HFFc6 (cell line): ENCODE data around the gene D2HGDH. TPM values are rescaled to one million over a fixed set of nuclear protein-coding genes. Genes with fewer than 3 reads are reported as not detected.

Source experiments
- DNase-seq: peaks from one replicate; pipeline ENCODE4 v3.0.0-alpha.2; 2018
- H3K27ac Mint-ChIP-seq: 2 replicates; pipeline ENCODE4 v1.8.0; 2020; ENCODE audit warnings: mild to moderate bottlenecking, mixed read lengths
- H3K27me3 Mint-ChIP-seq: 2 replicates; pipeline ENCODE4 v1.8.0; 2021; ENCODE audit warnings: mild to moderate bottlenecking, moderate library complexity, mixed read lengths; ENCODE audit not compliant: insufficient read depth
- H3K36me3 Mint-ChIP-seq: 2 replicates; pipeline ENCODE4 v1.8.0; 2021; ENCODE audit warnings: low read depth, mixed read lengths
- H3K4me1 Mint-ChIP-seq: 2 replicates; pipeline ENCODE4 v1.8.0; 2020; ENCODE audit warnings: low read depth, mixed read lengths
- H3K4me3 Mint-ChIP-seq: 2 replicates; pipeline ENCODE4 v1.8.0; 2020; ENCODE audit warnings: mild to moderate bottlenecking, moderate library complexity, mixed read lengths
- H3K9me3 Mint-ChIP-seq: 2 replicates; pipeline ENCODE4 v1.8.0; 2020; ENCODE audit warnings: mild to moderate bottlenecking, mixed read lengths
- CTCF ChIP-seq: fragments of 200-600 bp; sonication (generic); IDR thresholded peaks from 2 replicates; pipeline ENCODE4 v1.5.0; 2021; ENCODE audit warnings: antibody characterized with exemption, mild to moderate bottlenecking
- total RNA-seq, 6 experiments: library from RNA; stranded (reverse); fragmentation: NEBNext Ultra II Directional; extraction: Animal tissue kit (Norgen Biotek cat#: 25700); gene quantifications; 2 replicates in 1 of 6; 3 replicates in 5 of 6; pipeline ENCODE4 v1.2.3, GENCODE V29; 2021

The D2HGDH gene
- total RNA-seq, 6 experiments from 2014 or later: 14.0 to 21.6 (median 16.4) TPM

DNA sequence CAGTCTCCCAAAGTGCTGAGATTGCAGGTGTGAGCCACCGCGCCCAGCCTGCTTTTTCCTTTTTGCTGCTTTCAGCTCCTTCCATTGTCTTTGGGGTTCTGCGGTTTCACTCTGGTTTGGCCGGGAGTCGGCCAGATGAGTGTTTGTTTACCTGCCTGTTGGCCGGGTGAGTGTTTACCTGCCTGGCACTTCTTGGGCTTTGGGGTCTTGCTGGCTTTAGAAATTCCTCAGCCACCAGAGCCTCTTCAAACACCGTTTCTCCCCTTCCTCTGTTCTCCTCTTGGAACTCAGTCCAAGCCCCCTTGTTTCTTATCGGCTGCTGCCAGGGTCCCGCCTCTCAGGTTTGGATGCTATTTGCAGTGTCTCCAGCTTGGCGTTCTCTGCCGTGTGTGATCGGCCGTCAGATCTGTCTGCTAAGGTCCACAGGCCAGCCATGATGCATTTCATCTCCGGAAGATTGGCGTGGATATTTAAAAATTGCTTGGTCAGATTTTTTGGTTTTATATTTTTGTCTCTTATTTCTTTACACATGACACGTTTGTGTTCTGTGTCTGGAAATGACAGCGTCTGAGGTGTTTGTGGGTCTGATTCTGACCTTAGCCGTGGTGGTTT, 28.0 kb downstream of the D2HGDH start:
- H3K4me3 Mint-ChIP-seq: no peak overlapping the region
- no peak overlapping the region for H3K27ac Mint-ChIP-seq
- no peak for DNase-seq
- H3K36me3 Mint-ChIP-seq: peaks cover 15% of the 10 kb centered on the region
- peaks cover 3% of the 10 kb centered on the region for H3K27me3 Mint-ChIP-seq
- H3K9me3 Mint-ChIP-seq: peaks cover 9% of the 10 kb centered on the region
- TF ChIP-seq CTCF: no peak
- H3K4me1 Mint-ChIP-seq: no peaks in the 10 kb centered on the region

GRCh38 chr2:241762933-241763369, 28.5 kb downstream of the D2HGDH start:
- Mint-ChIP-seq H3K27me3 (peaks cover 3% of the 10 kb centered on the region), H3K9me3 (peaks cover 9% of the 10 kb centered on the region), H3K27ac (no peak overlapping the region), H3K4me1 (no peaks in the 10 kb centered on the region), H3K4me3 (no peak overlapping the region), H3K36me3 (peaks cover 15% of the 10 kb centered on the region)
- no peak for DNase-seq
- no peak for TF ChIP-seq CTCF

- no peak overlapping the region for H3K4me3 Mint-ChIP-seq
- TF ChIP-seq CTCF: no peak
- H3K36me3 Mint-ChIP-seq: peaks cover 15% of the 10 kb centered on the region
- H3K9me3 Mint-ChIP-seq: peaks cover 9% of the 10 kb centered on the region
- no peak for DNase-seq
- H3K27ac Mint-ChIP-seq: no peak overlapping the region
- H3K27me3 Mint-ChIP-seq: peaks cover 3% of the 10 kb centered on the region
- no peaks in the 10 kb centered on the region for H3K4me1 Mint-ChIP-seq
Observed at GRCh38 chr2:241763551-241764274, 29.3 kb downstream of the D2HGDH start.

GRCh38 chr2:241764275-241765241, 30.1 kb downstream of the D2HGDH start:
- Mint-ChIP-seq H3K4me3 (no peak overlapping the region), H3K27ac (no peak overlapping the region), H3K27me3 (peaks cover 3% of the 10 kb centered on the region), H3K4me1 (no peaks in the 10 kb centered on the region), H3K36me3 (peaks cover 10% of the 10 kb centered on the region), H3K9me3 (peaks cover 8% of the 10 kb centered on the region)
- TF ChIP-seq CTCF: no peak
- DNase-seq: no peak

DNA sequence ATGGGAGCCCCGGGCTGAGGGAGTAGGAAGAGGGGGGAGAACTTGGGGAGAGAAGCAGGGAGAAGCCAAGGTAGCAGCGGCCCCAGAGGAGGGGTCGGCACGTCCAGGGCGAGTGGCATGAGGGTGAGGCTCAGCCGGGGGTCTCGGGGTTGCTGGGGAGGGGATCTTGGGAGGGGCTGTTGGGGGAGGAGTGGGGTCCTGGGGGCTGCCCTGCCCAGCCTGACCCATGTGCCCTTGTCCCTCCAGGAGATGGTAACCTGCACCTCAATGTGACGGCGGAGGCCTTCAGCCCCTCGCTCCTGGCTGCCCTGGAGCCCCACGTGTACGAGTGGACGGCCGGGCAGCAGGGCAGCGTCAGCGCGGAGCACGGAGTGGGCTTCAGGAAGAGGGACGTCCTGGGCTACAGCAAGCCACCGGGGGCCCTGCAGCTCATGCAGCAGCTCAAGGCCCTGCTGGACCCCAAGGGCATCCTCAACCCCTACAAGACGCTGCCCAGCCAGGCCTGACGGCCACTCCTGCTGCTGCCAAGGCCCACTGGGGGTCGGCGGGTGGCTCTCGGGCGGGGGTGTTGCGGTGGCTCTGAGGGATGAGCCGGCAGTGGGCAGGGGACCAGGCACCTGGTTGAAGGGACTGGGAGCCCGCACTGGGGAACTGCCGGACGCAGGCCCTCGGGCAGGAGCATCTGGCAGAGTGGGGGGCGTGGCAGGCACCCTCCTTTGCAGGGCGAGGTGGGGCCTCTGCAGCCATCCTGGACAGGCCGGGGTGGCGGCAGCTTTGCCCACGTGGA, 33.2 kb downstream of the D2HGDH start:
- no peak overlapping the region for H3K27ac Mint-ChIP-seq
- no peak for DNase-seq
- H3K9me3 Mint-ChIP-seq: no peaks in the 10 kb centered on the region
- no peak for TF ChIP-seq CTCF
- H3K4me1 Mint-ChIP-seq: no peaks in the 10 kb centered on the region
- H3K4me3 Mint-ChIP-seq: no peak overlapping the region
- peaks cover 1% of the 10 kb centered on the region; the same call in 1 of the 2 replicates for H3K27me3 Mint-ChIP-seq
- H3K36me3 Mint-ChIP-seq: no peaks in the 10 kb centered on the region
